Non-pigmented ciliary epithelial cell (primary cell): ENCODE data around the gene TRAF2.
"Not testable (repeated sequence)": the region's sequence is repeated elsewhere in the genome, so short reads cannot be mapped to it uniquely, and the experiment has no call there.

ENCODE experiments used
- DNase-seq: peaks from one replicate; pipeline ENCODE4 v3.0.0-alpha.2; 2010; ENCODE audit warnings: low read depth

The TRAF2 gene

DNA sequence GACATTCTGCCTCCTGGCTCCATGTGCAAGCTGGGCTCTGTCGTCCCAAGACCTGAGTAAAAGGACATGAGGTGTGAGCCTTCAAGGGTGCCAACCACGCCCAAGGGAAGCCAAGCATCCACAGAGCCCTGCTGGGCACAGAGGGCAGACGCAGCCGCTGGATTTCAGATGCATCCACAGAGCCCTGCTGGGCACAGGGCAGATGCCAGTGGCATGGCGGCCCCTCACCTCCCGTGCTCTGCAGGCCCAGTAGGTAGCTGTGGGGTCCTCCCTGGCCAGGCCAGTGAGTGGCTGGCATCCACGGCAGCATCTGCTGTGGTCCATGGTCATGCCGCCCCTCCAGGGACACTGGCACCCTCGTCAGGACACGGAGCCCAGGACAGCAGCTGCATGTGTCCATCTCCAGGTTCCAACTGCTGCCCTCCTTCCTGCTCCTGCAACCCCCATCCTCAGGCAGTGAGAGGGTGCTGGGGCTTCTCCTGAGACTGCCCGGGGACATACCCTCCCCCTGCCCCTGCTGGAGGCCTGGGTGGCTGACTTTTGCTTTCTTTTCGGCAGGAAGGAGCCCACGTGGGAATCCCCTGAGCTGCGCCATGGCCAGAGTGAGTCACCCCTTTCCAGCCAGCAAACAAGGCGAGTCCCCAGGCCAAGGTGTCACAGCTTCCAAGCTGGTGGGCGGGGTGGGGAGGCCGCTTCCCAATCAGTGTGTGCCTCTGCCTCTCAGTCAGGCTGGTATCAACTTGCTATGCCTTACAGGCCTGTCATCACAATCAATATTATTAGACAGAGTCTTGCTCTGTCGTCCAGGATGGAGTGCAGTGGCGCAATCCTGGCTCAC is 4.0 kb upstream of the TRAF2 start:
- DNase-seq: peak; percentile 42

DNA sequence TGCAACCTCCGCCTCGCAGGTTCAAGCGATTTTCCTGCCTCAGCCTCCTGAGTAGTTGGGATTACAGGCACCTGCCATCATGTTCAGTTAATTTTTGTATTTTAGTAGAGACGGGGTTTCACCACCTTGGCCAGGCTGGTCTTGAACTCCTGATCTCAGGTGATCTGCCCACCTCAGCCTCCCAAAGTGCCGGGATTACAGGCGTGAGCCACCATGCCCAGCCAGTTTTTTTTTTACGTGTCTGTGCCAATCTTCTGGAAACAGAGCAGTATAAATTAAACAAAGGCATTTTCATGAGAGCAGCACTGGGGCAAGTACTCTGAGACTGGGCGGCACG is 3.4 kb upstream of the TRAF2 start:
- DNase-seq: not testable (repeated sequence)

DNA sequence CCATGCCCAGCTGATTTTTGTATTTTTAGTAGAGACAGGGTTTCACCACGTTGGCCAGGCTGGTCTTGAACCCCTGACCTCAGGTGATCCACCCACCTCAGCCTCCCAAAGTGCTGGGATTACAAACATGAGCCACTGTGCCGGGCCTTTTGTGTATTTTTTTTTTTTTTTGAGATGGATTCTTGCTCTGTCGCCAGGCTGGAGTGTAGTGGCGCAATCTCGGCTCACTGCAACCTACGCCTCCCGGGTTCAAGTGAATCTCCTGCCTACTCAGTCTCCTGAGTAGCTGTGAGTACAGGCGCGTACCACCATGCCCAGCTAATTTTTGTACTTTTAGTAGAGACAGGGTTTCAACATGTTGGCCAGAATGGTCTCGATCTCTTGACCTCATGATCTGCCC is 2.6 kb upstream of the TRAF2 start:
- not testable (repeated sequence) for DNase-seq

DNA sequence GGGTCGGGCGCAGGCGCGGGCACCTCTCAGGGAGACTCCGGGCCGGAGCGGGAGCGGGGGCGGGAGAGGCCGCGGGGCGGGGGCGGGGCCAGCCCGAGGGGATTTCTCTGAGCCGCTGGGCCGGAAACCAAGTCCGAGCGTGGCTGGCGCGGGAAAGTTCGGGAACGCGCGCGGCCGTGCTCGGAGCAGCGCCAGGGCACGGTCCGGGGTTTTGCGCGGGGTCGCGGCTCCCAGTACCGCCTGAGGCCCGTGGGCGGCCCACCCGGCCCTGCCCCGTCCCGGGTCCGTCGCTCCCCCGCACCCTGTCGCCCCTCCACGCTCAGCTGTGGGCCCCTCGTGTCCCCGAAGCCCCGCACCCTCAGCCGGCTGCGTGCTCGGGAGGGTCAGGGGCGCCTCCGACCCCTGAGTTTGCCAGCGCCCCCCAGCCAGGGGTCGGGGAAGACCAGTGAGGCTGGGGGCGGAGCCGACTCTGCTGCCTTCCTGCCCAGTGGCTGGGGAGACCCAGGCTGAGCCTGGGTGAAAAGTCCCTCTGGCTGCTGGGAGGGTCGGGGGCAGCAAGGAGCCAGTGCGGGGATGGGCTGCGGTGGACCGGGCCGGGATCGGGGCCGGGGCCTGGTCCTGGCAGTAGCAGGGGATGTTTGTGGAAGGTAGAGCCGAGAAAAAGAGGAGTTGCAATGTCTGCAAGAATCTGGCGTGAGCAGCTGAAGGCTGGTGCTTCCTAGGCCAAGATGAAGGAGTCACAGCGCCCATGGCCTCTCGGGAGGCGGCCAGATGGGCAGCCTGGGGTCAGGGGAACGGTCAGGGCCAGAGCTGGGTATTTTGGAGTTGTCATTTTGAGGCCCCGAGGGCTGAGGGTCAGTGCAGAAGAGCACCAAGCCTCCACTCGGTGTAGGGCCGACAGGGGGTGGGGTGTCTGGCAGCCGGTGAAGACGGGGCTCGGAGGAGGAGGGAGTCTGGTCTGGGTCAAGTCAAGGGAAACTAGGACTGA is 588 bp downstream of the TRAF2 start:
- no peak for DNase-seq

DNA sequence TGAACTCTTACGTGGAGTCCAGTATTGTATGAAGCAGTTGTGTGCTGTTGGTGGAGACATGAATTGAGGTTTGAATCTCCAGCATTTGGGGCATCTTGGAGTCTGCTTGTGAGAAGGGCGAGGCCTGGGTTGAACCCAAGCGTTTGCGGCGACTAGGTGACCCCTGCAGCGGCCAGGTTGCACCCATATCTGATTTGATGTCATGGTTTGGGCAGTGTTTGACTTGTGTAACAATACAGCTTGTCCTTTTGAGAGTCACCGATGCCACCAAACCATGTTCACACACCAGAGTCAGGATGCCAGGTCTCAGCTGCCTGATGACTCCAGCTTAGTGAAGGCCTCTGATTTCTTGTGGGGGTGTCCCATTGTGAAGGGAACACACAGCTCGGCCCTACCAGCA is 2.1 kb downstream of the TRAF2 start:
- DNase-seq: no peak

DNA sequence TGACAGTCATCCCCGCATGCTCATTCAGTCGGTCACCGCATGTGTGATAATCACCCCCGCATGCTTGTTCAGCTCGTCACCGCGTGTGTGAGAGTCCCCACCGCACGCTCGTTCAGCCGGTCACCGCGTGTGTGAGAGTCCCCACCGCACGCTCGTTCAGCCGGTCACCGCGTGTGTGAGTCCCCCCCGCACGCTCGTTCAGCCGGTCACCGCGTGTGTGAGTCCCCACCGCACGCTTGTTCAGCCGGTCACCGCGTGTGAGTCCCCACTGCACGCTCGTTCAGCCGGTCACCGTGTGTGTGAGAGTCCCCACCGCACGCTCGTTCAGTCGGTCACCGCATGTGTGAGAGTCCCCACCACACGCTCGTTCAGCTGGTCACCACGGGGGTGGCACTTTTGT is 3.5 kb downstream of the TRAF2 start:
- DNase-seq: no peak

DNA sequence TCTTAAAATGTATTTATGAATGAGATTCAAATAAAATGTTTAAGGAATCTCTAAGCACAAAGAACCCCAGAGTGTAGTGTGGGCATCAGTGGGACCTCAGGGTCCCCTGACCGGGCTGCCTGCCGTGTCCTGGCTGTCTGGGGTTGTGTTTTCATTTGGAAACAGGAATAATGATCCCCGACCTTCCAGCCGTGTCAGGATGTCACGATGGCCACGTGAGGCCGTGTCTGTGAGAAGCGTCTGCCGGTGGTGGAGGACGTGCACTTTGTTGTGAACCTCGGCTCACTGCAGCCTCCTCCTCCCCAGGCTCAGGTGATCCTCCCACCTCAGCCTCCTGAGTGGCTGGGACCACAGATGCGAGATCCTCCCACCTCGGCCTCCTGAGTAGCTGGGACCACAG is 4.3 kb downstream of the TRAF2 start:
- no peak for DNase-seq

DNA sequence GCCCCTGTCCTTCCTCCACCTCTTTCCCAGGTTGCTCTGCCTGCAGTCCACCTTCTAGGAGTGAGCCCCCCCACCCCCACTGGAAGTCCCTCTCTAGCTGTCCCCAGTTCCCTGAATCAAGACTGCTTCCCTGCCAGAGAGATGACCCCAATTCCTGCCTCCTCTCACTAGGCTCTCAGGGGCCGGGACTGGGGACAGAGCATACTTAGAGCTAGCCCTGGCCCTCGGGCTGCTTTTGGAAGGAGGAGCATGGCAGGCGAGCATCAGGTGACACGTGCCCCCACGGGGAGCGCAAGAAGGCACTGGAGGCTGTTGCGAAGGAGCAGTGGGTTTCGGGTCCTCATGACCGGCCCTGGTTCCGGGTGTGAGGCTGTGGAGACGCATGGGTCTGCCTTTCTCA is 9.7 kb downstream of the TRAF2 start:
- no peak for DNase-seq

DNA sequence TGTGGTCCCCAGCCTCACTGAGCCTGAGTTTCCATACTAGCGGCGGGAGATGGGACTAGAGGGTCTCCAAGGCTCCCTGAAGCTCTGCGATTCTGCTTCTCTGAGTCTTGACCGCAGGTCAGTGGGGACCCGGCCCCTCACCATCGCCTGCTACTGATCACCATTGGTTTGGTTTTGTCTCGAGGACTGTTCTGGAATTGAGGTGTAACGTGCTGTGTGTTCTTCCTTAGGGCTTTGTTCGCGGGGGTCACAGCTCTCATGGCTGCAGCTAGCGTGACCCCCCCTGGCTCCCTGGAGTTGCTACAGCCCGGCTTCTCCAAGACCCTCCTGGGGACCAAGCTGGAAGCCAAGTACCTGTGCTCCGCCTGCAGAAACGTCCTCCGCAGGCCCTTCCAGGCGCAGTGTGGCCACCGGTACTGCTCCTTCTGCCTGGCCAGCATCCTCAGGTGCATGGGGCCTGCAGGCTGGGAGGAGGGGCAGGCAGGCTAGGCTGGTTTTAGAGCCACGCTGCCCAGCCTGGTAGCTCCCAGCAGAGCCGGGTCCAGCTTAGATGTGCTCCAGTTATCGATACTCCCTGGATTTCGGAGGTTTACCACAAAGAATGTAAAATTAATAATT is 12.3 kb downstream of the TRAF2 start:
- DNase-seq: no peak

DNA sequence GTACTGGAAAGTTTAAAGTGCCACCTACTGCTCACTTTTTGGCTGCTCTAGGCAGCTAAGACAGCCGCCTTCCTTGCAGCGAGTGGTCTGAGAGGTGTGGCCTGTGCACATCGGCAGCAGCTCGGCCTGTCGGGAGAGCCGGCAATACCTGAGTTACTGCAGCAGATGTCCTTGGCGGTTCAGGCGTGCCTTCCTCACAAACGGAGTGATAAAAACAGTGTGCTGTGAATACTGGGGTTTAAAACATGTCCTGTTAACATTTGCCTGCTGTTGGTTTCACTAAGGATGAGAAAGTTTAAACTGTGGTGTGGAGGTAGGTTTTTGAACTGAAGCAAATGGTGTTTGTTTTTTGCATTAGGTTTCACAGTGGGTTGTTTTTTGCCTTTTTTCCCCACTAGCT is 12.9 kb downstream of the TRAF2 start:
- no peak for DNase-seq

DNA sequence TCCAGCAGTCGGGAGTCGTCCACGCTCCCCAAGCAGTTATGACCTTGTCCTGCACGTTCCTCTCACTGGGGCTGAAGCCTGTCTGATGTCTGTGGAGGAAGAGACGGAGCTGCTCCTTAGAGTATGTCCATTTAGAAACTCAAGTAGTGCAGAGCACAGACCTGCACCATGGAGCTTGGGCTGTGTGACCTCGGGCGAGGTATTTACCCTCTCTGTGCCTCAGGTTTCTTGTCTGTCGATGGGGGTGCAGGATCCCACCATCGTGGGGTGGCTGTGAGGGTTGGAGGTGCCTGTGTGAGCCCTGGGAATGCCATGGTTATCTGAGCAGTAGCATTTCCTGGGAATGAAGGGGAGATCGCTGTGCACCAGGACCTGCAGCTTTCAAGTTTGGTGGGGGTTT is 14.2 kb downstream of the TRAF2 start:
- DNase-seq: no peak

DNA sequence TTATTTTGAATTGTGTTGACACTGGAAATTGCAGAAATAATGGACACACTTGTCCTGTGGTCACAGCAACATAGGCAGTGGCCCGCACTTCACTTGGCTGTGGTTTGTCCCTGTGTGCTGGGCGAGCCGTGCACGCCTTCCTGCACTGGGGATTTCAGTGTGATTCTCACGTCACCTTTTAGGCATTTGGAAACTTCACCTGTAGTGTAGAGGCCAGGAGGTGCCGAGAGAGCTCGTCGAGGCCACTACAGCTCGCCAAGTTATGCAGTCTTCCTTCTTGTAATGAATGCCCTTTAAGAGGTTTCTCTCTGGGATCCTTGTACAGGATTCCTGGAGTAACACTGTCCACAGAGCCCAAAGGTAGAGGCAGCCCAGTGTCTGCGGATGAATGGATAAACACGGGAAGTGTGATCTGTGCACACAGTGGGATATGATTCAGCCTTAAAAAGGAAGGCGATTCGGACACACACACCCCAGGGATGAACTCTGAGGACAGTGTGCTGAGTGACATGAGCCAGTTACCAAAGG is 14.7 kb downstream of the TRAF2 start:
- no peak for DNase-seq

DNA sequence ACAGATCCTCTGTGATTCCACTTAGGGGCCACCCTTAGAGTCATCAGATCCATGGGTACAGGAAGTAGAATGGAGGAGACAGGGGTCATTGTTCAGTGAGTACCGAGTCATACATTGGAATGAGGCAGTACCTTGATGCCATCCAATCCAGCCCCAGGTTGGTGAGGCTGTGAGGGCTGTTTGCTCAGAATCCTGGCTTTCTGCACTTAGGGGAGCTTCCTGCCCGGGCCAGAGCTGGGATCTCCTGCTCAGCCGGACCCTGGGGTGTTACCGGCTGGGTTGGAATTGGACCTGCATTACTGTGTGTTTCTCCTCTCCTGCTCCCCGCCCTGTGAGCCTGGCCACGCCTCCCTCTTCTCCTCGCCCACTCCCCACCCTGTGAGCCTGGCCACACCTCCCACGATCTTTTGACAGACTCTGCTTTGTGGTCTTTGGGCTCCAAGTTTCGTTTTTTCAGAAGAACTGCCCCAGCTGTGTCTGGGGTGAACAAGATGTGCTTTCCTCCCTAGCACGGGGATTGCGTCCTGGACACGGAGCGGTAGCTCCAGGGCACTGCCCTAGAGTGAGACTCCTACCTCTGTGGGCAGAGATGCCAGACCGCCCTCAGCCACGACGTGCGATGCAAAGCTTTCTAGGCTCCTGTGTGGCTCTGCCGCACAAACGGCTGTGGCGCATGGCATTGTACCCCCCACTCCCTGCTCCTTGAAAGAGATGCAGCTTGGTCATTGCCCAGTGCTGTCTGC is 15.4 kb downstream of the TRAF2 start:
- no peak for DNase-seq

DNA sequence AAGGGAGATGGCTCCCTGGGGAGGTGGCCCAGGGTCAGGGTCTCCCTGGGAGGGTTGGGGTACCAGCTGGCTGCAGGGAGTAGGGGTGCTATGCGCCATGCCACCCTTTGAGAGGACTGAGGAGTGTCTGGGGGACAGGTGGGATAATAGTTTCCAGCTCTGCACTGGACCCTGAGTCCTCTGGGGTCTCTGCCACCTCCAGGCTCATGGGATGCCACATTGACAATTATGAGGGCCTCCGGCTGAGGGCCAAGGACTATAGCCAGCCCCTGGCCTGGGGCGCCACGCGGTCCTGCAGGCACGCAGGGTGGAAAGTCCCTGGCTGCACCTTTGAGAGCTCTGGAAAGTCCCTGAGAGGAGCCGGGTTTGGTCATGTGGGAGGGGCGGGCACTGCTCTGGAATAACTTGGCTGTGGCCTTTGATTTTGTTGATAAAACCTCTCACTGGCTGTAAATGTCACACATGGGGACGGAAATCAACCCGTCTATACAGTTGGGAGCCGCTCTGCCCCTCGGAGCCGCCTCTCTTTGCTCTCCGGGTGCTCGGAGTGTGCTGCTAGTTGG is 16.0 kb downstream of the TRAF2 start:
- DNase-seq: peak; percentile 38

DNA sequence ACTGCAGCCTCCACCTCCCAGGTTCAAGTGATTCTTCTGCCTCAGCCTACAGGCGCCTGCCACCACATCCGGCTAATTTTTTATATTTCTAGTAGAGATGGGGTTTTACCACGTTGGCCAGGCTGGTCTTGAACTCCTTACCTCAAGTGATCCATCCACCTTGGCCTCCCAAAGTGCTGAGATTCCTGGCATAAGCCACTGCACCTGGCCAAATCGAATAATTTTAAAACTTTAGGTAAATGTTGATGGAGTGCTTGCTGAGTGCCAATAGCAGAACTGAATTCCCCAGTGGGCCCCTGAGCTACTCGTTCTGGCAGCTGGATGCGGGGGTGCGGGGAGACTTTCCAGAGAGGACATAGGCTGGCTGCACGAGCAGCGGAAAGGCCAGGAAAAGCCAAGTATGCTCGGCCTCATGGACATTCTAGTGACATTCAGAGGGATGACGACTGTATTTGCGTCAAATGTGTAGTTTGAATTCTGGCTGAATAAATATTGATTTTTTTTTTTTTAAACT is 16.8 kb downstream of the TRAF2 start:
- no peak for DNase-seq

DNA sequence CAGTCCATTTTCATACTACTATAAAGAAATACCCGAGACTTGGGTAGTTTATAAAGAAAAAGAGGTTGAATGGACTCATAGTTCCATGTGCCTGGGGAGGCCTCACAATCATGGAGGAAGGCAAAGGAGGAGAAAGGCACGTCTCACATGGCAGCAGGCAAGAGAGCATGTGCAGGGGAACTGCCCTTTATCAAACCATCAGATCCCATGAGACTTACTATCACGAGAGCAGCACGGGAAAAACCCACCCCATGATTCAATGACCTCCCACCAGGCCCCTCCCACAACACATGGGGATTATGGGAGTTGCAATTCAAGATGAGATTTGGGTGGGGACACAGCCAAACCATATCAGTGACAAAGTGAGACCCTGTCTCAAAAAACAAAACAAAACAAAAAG is 19.9 kb downstream of the TRAF2 start:
- DNase-seq: no peak

DNA sequence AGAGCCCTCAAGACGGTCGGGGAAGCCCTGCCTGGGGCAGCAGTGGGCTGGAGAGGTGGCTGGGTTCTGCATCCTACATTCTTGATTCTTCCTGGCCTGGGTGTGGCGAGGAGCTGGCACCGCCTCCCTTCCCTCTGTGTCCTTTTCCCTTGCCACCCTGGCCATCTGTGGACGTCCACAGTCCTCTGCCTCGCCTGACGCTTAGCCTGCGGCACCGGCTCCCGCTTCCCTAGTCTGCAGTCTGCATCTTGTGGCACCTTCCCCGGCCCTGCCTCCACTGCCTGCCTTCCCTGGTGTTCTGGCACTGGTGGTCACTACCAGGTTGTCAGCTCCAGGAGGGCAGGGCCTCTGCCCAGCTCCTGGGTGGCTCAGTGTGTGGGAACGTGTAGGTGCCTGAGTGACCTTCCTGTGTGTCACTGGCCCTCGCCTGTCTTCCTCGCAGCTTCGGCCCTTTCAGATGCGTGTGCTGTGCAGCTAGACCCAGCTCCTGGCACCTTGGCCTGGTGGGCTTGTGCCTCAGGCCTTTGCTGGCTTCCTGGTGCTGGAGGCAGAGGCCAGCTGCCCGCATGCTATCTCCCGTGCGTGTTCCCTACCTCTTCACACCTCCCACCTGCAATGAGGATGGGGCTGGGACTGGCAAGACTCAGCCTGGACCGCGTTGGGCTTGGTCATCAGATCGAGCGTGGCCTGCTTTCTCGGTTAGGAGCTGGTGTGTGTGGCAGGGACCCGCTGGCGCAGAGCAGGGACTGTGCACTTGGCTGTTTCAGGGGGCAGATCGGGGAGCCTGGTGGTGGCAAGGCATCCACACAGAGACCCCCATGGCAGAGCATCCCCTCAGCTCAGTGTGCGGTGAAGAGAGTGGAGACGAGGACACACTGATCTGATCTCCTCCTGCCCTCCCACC is 20.9 kb downstream of the TRAF2 start:
- DNase-seq: no peak

DNA sequence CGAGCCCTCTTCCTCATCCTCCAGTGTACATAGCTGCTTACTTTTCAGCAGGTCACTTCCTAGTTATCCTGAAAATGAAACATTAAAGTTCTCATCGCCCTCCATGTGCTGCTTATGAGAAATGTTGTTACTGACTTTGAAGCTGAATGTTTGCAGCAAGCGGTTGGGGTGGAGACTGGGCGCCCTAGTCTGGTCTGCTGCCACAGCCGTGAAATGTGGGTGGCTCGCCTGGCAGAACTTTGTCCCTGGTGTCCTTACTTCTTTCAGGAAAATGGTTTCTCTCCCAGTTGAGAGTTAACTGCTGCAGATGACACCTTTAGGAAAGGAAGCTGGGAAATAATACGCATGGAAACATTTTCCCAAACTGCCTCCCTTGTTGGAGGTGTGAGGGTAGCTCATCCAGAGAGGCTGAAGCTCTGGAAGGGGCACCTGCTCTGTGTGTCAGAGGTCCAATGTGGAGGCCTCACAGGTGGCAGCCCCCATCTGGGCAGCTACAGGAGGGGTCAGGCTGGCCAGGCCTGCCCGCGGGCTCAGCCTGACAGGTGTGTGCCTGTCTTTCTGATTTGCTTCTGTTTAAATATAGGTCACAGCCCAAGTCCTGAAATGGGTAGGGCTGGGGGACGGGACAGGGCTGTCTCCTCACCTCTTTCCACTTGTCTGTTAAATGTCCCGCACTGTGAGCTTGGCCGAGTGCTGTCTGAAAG is 24.0 kb downstream of the TRAF2 start:
- DNase-seq: no peak

DNA sequence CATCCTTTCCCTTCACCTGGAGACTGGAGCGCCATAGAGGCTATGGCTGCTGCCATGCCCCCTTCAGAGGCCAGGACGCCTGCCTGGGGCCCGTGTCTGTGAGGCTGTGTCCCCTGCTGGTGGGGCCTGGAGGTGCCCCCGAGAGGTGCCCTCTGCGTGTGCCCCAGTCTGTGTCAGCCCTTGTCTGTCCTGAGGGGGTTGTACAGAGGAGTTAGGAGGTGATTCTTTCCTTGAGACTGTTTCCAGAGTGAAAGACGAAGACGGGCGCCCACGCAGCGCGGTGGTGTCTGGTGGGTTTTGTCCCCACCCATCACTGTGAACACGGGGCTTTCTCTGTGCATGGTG is 24.6 kb downstream of the TRAF2 start:
- no peak for DNase-seq
